BJ (cell line): Measurements from ENCODE around the gene DNAJC13. TPM values are rescaled to one million over a fixed set of nuclear protein-coding genes. Genes with fewer than 3 reads are reported as not detected.
"Not testable (repeated sequence)": the region's sequence is repeated elsewhere in the genome, so short reads cannot be mapped to it uniquely, and the experiment has no call there.

Source experiments
- CTCF ChIA-PET: fragments of 350-600 bp; formaldehyde crosslinking; extraction: SDS; loops from one replicate; lab custom pipeline; 2021; ENCODE audit warnings: antibody characterized with exemption, inconsistent platforms; lab: Yijun Ruan, JAX
- POLR2A ChIA-PET: fragments of 300-600 bp; sonication (Branson Sonifier 250); formaldehyde crosslinking; extraction: SDS; loops from one replicate; lab custom pipeline; 2021; ENCODE audit warnings: antibody characterized with exemption; lab: Charles Lee
- DNase-seq: peaks from one replicate; pipeline ENCODE4 v3.0.0-alpha.2; 2011; ENCODE audit warnings: low read depth
- H3K27me3 ChIP-seq: 2 replicates; pipeline ENCODE4 v1.6.0; 2011; ENCODE audit warnings: low read length; ENCODE audit not compliant: control insufficient read depth, insufficient read depth
- H3K36me3 ChIP-seq: 2 replicates; pipeline ENCODE4 v1.5.1; 2011; ENCODE audit warnings: low read length; ENCODE audit not compliant: control insufficient read depth, insufficient read depth
- H3K4me3 ChIP-seq: 2 replicates; pipeline ENCODE4 v1.5.1; 2011; ENCODE audit warnings: low read depth, mild to moderate bottlenecking, control low read depth, low read length
- CTCF ChIP-seq: IDR thresholded peaks from 2 replicates; pipeline ENCODE4 v1.5.1; 2011; ENCODE audit warnings: low read depth, mild to moderate bottlenecking, control low read depth, inconsistent platforms, low read length, moderate library complexity; ENCODE audit not compliant: insufficient read depth
- polyA plus RNA-seq: library from polyadenylated mRNA; depleted of rRNA; stranded (reverse); fragments of >200 nt; gene quantifications from 2 replicates; pipeline ENCODE4 v1.2.3, GENCODE V29; 2011

DNAJC13 gene
- polyA plus RNA-seq, 1 experiment = 21.7 TPM

DNA sequence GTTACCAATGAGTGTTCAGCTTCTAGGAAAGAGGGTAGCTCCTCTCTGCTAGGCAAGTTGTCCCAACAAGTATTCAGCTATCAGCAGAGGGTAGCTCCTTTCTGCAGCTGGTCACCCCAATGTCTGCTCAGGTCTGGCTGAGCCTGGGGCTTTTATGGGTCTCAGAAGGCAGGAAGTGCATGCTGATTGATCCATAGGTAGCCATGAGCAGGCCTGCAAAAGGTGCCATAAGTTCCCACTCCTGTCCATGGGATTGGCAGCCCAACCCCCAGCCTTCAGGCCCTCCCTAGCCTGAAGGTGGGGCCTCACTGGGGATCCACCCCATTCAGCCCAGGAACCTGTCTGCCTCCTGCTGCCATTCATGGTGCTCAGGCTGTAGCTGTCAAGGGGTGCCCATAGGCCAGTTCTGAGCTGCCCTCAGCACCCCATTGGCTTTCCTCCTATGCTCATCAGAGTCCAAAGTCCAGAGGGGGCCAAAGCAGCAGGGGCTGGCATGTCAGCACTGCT lies 34.6 kb upstream of the DNAJC13 start:
- TF ChIP-seq CTCF = no peak
- DNase-seq = no peak
- Histone ChIP-seq H3K4me3 (no peak overlapping the region), H3K36me3 (no peaks in the 10 kb centered on the region), H3K27me3 (no peaks in the 10 kb centered on the region; the same call in 1 of the 2 replicates)
- ChIA-PET POLR2A (no interaction called here), CTCF (interaction anchor here (1.9 to 4.1 kb wide), 2 partner anchors 17 to 29 kb away, joined by 4 to 17 read pairs; no protein-coding TSS in a partner anchor)

DNA sequence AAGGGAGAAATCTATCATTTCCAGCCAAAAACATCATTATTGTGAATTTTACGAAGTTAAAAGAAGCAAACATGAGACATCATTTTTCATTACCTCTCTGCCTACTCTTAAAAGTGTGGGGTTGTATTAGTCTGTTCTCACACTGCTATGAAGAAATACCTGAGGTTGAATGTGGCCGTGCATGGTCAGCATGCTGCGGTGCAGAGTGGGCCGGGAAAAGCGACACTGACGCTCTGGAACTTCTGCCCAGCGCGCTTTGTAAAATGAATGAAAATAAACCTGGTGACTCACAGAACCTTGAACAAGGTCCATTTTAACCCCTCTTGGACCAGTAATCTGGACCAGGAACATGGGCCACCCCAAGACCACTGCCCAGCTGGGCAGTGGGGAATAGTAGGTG lies 31.0 kb upstream of the DNAJC13 start:
- no peak overlapping the region for H3K4me3 ChIP-seq
- DNase-seq = no peak
- H3K27me3 ChIP-seq = no peaks in the 10 kb centered on the region
- POLR2A ChIA-PET = no interaction called here
- CTCF ChIA-PET = no interaction called here
- TF ChIP-seq CTCF = no peak
- no peaks in the 10 kb centered on the region for H3K36me3 ChIP-seq

GRCh38 chr3:132392675-132393074 lies 24.6 kb upstream of the DNAJC13 start:
- POLR2A ChIA-PET, H3K27me3 ChIP-seq, CTCF ChIA-PET, H3K36me3 ChIP-seq, H3K4me3 ChIP-seq, DNase-seq: not testable (repeated sequence)

DNA sequence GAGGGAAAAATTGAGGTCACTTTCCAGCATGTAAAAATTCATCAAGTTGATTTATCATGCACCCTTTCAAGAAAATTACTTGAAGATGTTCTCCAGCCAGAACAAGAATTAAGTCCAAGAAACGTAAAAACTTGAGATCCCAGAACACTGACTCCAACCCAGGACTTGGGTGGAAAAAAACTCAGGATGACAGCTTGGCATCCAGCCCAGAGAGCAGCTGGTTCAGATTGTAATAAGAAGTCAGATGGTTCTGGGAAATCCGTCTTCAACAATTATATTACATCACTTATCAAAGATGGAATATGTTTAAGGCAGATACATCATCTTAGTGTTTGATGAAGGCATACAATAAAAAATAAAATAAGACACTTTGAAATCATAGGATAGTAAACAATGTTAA lies 23.0 kb upstream of the DNAJC13 start:
- no peak for DNase-seq
- H3K36me3 ChIP-seq = no peaks in the 10 kb centered on the region
- H3K27me3 ChIP-seq = no peaks in the 10 kb centered on the region
- no peak for TF ChIP-seq CTCF
- POLR2A ChIA-PET = no interaction called here
- no peak overlapping the region for H3K4me3 ChIP-seq
- CTCF ChIA-PET = interaction anchor here (1.4 to 8.8 kb wide), 3 partner anchors 47 to 139 kb away, joined by 3 to 178 read pairs (median 4); no protein-coding TSS in a partner anchor

GRCh38 chr3:132395126-132395525 lies 22.2 kb upstream of the DNAJC13 start:
- Histone ChIP-seq H3K4me3 (no peak overlapping the region), H3K27me3 (no peaks in the 10 kb centered on the region), H3K36me3 (no peaks in the 10 kb centered on the region)
- no peak for TF ChIP-seq CTCF
- ChIA-PET CTCF (interaction anchor here (1.4 to 8.8 kb wide), 4 partner anchors 10 to 140 kb away, joined by 3 to 178 read pairs (median 10); no protein-coding TSS in a partner anchor), POLR2A (no interaction called here)
- DNase-seq = no peak

DNA sequence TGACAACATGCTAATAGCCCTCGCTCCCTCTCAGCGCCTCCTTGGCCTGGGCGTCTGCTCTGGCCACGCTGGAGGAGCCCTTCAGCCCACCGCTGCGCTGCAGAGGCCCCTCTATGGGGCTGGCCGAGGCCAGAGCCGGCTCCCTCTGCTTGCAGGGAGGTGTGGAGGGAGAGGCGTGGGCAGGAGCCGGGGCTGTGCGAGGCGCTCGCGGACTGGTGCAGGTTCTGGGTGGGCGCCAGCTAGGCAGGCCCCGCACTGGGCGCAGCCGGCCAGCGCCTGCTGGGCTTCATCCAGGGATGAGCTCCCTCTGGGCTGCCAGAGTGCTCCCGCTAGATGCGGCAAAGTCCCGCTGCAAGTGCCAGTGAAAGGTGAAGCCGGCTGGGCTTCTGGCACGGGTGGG lies 21.0 kb upstream of the DNAJC13 start:
- Histone ChIP-seq H3K4me3 (no peak overlapping the region), H3K36me3 (no peaks in the 10 kb centered on the region), H3K27me3 (no peaks in the 10 kb centered on the region)
- no peak for TF ChIP-seq CTCF
- ChIA-PET POLR2A (no interaction called here), CTCF (interaction anchor here (1.8 to 8.8 kb wide), 3 partner anchors 9 to 140 kb away, joined by 11 to 178 read pairs (median 16); no protein-coding TSS in a partner anchor)
- DNase-seq = no peak

- DNase-seq, H3K4me3 ChIP-seq, POLR2A ChIA-PET, H3K27me3 ChIP-seq, H3K36me3 ChIP-seq: not testable (repeated sequence)
- CTCF ChIA-PET = interaction anchor here (0.9 to 8.8 kb wide), 4 partner anchors 9 to 140 kb away, joined by 4 to 178 read pairs (median 14); no protein-coding TSS in a partner anchor
Measured at GRCh38 chr3:132396776-132397175, 20.5 kb upstream of the DNAJC13 start.
